Measurements from ENCODE around the gene EIF4A2.

GRCh38 chr3:186823386-186823785 lies 40.0 kb downstream of the EIF4A2 start:
- TF ChIP-seq CTCF (IDR thresholded peaks at IDR 0.05), result no peak
- no peak for TF ChIP-seq POLR2A (IDR thresholded peaks at IDR 0.05)
- no peak for TF ChIP-seq EP300 (IDR thresholded peaks at IDR 0.05)
